Upper lobe of right lung (tissue), 1 donor: ENCODE data around the gene PLEKHA3. TPM values are rescaled to one million over a fixed set of nuclear protein-coding genes. Genes with fewer than 3 reads are reported as not detected.
"Not testable (repeated sequence)": the region's sequence is repeated elsewhere in the genome, so short reads cannot be mapped to it uniquely, and the experiment has no call there.

Experiments
- ATAC-seq: fragments of 200-7000 bp; cut with Tn5 transposase; one replicate; pipeline ENCODE4 v1.9.1; 2020; ENCODE audit warnings: mild to moderate bottlenecking, moderate library complexity
- DNase-seq: peaks from one replicate; pipeline ENCODE4 v3.0.0-alpha.2; 2020
- H3K27ac ChIP-seq: fragments of 200-600 bp; one replicate; pipeline ENCODE4 v1.8.0; 2022
- H3K27me3 ChIP-seq: fragments of 200-600 bp; one replicate; pipeline ENCODE4 v1.8.0; 2022; ENCODE audit warnings: mild to moderate bottlenecking
- H3K36me3 ChIP-seq: fragments of 200-600 bp; one replicate; pipeline ENCODE4 v1.8.0; 2022
- H3K4me1 ChIP-seq: fragments of 200-600 bp; one replicate; pipeline ENCODE4 v1.8.0; 2022
- H3K4me3 ChIP-seq: fragments of 200-600 bp; one replicate; pipeline ENCODE4 v1.8.0; 2022; ENCODE audit warnings: mild to moderate bottlenecking
- H3K9me3 ChIP-seq: fragments of 200-600 bp; one replicate; pipeline ENCODE4 v1.8.0; 2022
- CTCF ChIP-seq: fragments of 200-600 bp; IDR thresholded peaks from one replicate; pipeline ENCODE4 v1.8.0; 2022; ENCODE audit warnings: antibody characterized with exemption
- intact Hi-C: fragments of 100-400 bp; cut with DNase I; formaldehyde crosslinking; loops from one replicate; pipeline ENCODE4 v1.11.0; 2022
- total RNA-seq: library from RNA; stranded (reverse); fragmentation: NEBNext Ultra II Directional; extraction: Animal tissue kit (Norgen Biotek cat#: 25700); gene quantifications from one replicate; pipeline ENCODE4 v1.2.1, GENCODE V29; 2021
- donor health status: DM: no; HTN: yes; CAD: no; lungs with severe emphysema.

PLEKHA3 gene
- total RNA-seq, 1 donor from 2014 or later: 36.6 TPM

- H3K4me3 ChIP-seq: no peak overlapping the region
- no peak for ATAC-seq
- no peak overlapping the region for H3K27ac ChIP-seq
- intact Hi-C loops: no loop called here
- DNase-seq: no peak
- no peak for TF ChIP-seq CTCF
- H3K9me3 ChIP-seq: no peaks in the 10 kb centered on the region
- peaks cover 5% of the 10 kb centered on the region for H3K36me3 ChIP-seq
- H3K4me1 ChIP-seq: no peaks in the 10 kb centered on the region
- H3K27me3 ChIP-seq: no peaks in the 10 kb centered on the region
Measured at GRCh38 chr2:178517496-178517895, 37.2 kb downstream of the PLEKHA3 start.

GRCh38 chr2:178521304-178522150 lies 41.3 kb downstream of the PLEKHA3 start:
- Histone ChIP-seq H3K9me3 (no peaks in the 10 kb centered on the region), H3K27ac (no peak overlapping the region), H3K4me3 (no peak overlapping the region), H3K36me3 (peaks cover 5% of the 10 kb centered on the region), H3K4me1 (peaks cover 6% of the 10 kb centered on the region), H3K27me3 (no peaks in the 10 kb centered on the region)
- no peak for TF ChIP-seq CTCF
- intact Hi-C loops: no loop called here
- no peak for ATAC-seq
- no peak for DNase-seq

- peak; percentile 91 for DNase-seq
- ATAC-seq: peak; percentile 100
Measured at GRCh38 chr2:178522950-178523595, 42.8 kb downstream of the PLEKHA3 start.

GRCh38 chr2:178523596-178524134 lies 43.4 kb downstream of the PLEKHA3 start:
- Histone ChIP-seq H3K4me3 (peak overlapping the region; percentile 76), H3K27ac (peak overlapping the region; percentile 82), H3K27me3 (no peaks in the 10 kb centered on the region), H3K36me3 (peaks cover 5% of the 10 kb centered on the region), H3K9me3 (no peaks in the 10 kb centered on the region), H3K4me1 (peaks cover 6% of the 10 kb centered on the region)
- TF ChIP-seq CTCF: no peak
- ATAC-seq (no peak), DNase-seq (no peak)
- intact Hi-C loops: no loop called here

More at GRCh38 chr2:178522950-178523595, 42.8 kb downstream of the PLEKHA3 start:
- Histone ChIP-seq H3K9me3 (no peaks in the 10 kb centered on the region), H3K4me3 (peak overlapping the region; percentile 76), H3K27me3 (no peaks in the 10 kb centered on the region), H3K27ac (peak overlapping the region; percentile 82), H3K4me1 (peaks cover 6% of the 10 kb centered on the region), H3K36me3 (peaks cover 10% of the 10 kb centered on the region)
- intact Hi-C loops: no loop called here
- TF ChIP-seq CTCF: peak; percentile 79

- H3K4me3 ChIP-seq, ATAC-seq, DNase-seq, H3K36me3 ChIP-seq, H3K9me3 ChIP-seq, H3K27me3 ChIP-seq, intact Hi-C loops, H3K4me1 ChIP-seq, H3K27ac ChIP-seq: not testable (repeated sequence)
Measured at GRCh38 chr2:178525010-178525409, 44.8 kb downstream of the PLEKHA3 start.

- H3K4me1 ChIP-seq, H3K9me3 ChIP-seq, H3K27me3 ChIP-seq, ATAC-seq, intact Hi-C loops, H3K36me3 ChIP-seq, H3K27ac ChIP-seq, H3K4me3 ChIP-seq, DNase-seq: not testable (repeated sequence)
Measured at GRCh38 chr2:178525460-178525859, 45.2 kb downstream of the PLEKHA3 start.
